NCI-H2107 treated with DMSO at 0.1 percent for 48 hours (cell line): ENCODE data around the gene FMO1.
A peak's percentile ranks its signal among the peaks of the same experiment; 100 is the strongest.
"Not testable (repeated sequence)": the region's sequence is repeated elsewhere in the genome, so short reads cannot be mapped to it uniquely, and the experiment has no call there.

Source experiments
- DNase-seq: peaks from one replicate; lab custom pipeline; 2025; ENCODE audit not compliant: unreplicated experiment; lab: John Stamatoyannopoulos, UW

Gene FMO1

GRCh38 chr1:171277534-171277933, 29.2 kb downstream of the FMO1 start:
- no peak for DNase-seq

DNA sequence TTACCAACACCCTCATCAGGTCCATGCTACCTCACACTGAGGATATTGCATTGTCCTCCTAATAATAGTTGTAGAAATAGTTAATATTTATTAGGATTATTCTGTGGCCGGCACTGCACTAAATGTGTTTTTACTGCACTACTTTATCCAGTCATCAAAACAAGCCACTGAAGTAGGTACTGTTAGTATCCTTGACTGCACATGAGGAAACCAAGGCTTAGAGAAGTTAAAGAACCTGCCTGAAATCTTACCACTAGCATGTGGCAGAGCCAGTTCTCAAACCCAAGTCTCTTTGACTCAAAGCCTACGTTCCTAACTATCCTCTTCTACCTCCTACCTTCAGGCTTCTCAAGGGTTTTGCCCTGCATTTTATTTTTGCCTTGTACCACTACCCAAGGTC, 30.9 kb downstream of the FMO1 start:
- no peak for DNase-seq

GRCh38 chr1:171279678-171280077, 31.4 kb downstream of the FMO1 start:
- no peak for DNase-seq

- no peak for DNase-seq
Observed at GRCh38 chr1:171280599-171280998, 32.3 kb downstream of the FMO1 start.

DNA sequence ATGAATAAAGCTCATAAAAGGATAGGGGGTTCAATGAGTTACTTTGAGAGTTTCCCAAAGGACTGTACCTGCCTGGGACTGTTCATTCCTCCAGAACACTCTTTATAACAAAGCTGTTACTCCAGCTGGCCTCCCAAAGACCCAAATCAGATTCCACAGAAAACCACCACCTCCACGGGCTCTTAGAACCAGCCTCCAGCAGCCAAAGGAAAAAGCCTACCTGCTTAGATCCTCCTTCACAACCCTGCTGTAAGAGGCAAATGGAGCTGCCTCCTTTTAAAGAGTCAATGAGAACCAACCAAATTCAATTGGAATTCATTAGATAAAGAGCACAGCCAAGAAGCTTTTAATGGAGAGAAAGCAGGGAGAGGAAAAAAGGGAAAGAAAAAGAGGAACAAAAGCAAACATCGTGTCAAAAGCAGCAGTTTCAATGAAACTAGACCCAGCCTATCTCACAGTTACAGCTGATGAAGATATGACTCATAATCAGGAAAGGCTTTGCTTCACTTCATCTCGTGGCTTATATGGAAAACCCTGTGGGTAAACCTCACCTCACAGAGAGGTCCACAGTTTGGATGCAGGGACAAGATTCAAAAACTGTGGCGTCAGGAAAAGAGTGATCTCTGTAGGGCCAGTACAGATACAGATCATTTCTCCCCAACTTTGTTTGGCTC, 37.9 kb downstream of the FMO1 start:
- DNase-seq, result no peak

DNA sequence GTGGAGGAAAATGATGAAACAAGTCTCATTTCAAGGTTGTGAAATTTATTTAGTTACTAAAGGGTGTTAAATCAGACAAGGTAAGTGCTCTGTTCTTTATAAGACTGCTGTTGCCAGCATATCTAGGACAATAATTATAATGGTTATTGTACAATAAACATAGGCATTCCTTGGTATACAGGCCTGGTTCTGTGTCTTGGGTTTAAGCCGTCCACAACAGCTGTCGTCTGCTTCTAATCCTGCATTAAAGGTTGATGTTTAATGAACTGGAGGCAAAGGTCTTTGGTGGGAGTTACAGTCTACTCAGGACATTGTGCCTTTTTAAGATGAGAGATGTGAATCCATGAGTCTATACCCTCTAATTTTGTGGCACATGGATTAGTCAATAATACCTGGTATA, 42.3 kb downstream of the FMO1 start:
- no peak for DNase-seq

GRCh38 chr1:171292799-171293198, 44.5 kb downstream of the FMO1 start:
- DNase-seq, result no peak

- not testable (repeated sequence) for DNase-seq
Observed at GRCh38 chr1:171295383-171295782, 47.1 kb downstream of the FMO1 start.

GRCh38 chr1:171295821-171296220, 47.5 kb downstream of the FMO1 start:
- DNase-seq, result no peak

DNA sequence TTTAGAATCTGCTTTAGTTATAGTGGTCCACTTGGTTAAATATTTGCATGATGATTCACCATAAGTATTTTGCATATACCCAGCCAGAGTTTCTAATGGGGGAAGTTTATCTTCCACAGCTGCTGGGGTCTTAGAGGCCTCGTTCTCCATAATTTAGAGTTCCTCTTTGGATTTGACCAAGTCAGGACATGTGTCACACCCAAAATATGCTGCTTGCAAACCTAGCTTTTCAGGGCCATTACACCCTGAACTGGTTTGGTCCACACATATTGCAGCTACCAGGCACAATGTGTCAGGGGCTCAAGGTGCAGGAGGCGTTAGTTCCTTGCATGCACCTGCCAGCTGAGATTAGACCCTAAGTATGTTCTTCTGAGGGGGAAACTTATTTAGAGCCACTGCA, 48.6 kb downstream of the FMO1 start:
- DNase-seq, result no peak

- DNase-seq, result no peak
Observed at GRCh38 chr1:171298696-171299095, 50.4 kb downstream of the FMO1 start.

- DNase-seq, result no peak
Observed at GRCh38 chr1:171299342-171299741, 51.0 kb downstream of the FMO1 start.

DNA sequence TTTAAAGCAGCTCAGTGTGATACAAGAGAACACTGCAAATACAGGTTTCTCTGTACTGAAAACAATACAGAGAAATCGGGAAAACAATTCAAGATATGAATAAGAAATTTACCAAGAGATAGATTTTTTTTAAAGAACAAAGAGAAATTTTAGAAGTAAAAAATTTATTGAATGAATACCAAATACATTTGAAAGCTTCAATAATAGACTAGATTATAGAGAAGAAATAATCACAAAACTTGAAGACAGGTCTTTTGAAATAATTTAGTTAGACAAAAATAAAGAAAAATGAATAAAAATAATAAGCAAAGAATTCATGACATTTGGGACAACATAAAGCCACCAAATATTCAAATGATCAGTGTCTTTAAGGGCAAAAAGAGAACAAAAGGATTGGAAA, 52.1 kb downstream of the FMO1 start:
- no peak for DNase-seq

DNA sequence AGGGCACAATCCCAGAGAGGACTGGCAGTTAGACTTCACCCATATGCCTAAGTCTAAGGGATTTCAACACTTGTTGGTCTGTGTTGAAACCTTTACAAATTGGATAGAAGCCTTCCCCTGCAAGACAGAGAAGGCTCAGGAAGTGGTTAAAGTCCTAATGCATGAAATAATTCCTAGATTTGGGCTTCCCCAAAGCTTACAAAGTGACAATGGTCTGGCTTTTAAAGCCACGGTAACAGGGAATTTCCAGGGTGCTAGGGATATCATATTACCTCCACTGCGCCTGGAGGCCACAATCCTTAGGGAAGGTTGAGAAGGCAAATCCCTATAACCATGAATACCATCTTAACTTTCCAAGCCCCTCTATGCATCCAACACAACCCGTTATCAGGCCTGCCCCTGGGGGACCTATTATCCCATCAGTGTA, 62.4 kb downstream of the FMO1 start:
- no peak for DNase-seq

GRCh38 chr1:171311771-171312558, 63.7 kb downstream of the FMO1 start:
- no peak for DNase-seq

DNA sequence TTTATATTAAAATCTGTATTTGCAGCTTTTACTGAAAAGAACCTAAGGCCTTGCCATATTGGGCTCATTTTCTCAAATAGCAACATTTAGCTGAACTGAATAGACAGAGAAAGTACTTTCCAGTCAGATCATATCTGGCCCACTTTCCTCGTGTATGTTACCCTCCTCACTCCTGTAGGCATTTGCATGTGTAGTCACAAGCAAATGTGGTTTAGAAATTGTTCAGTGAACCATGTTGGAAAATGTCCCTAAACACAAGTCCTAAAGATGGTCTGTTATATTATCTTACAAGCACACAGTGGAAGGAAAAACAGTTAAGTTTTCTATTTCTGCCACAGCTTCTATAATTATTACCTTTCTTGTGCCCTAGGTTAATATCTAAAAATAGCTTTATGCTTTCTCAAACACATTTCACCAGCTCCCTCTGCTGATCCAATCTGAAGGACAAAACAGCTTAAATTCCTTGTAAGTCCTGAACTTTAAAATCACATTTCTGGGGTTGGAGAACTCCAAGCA, 65.1 kb downstream of the FMO1 start:
- no peak for DNase-seq

DNA sequence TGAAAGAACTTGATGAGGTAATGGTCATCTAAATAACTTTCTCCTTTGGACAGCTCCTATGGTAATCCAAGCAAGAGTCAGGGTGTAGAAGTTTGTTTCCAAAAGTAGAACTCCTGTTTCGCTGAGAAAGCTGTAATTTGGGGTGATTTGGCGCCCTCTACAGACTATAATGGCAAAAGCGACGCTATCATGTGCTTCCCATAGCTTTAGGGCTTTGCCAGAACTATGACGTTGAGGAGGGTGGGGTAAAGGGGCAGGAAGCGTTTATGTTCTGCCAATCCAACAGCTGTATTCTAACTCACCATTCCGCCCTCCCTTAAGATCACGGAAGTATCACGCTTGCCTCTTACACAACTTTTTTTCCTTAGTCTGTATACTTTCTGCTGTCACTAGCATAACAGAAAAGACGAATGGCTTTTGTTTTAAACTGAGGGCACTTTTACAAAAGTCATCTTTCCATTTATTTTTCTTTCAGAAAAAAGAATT, 65.6 kb downstream of the FMO1 start, which contains the start of gene FMO4:
Gene FMO4, plus strand, starts transcription at position 349 of the 486 bp plus-strand sequence. CDS start 5,643 bp downstream, outside the sequence.
- peak; percentile 92 for DNase-seq

DNA sequence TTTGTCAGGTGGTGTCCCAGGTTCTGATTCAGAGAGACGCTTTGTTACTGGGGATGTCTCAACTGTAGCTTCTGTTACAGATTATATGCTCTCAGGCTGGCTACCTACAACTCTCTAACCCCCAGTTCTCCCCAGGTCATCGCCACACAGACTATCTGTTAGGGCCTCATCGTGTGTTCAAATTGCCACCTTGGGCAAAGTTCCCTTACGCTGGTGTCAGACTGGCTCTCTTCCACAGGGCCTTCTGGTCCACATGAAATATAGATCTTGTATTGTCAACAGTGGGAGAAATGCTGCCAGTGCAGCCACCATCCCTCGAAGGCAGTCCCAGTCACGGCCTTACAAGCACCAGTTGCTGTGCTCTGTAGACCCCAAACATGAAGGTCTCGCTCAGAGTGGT, 81.0 kb downstream of the FMO1 start:
- no peak for DNase-seq

- no peak for DNase-seq
Observed at GRCh38 chr1:171334024-171334640, 85.8 kb downstream of the FMO1 start.
